ENCODE measurements around the gene TEDC1.

TEDC1 gene

DNA sequence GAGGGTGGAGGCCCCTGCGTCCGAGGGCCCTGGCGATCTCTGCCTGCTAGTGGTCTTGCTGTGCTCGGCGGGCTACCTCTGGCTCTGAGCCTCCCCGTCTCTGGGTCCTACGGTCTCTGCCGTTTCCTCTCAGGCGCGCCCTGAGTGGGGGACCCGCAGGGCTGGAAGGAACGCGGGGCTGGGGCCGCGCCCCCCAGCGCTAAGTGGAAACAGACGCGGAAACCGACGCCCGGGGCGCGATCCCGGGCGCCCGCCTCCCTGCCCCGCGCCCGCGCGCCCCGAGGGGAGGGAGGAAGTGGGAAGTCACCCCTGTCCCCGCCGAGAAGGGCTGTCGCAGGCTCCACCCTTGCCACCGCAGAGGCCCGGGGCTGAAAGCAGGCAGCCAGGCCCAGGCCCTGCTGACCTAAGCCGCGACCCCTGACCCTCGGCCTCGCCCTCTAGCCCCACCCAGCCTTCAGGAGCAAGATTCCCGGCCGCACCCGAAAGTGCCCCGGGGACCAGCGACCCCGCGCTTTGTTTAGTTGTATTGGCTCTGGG is 3.5 kb upstream of the TEDC1 start:
- H3K9me3 ChIP-seq, result no peaks in the 10 kb centered on the region
- H3K27me3 ChIP-seq, result peaks cover 65% of the 10 kb centered on the region
- H3K27ac ChIP-seq, result peak overlapping the region; percentile 5
- peaks cover 32 to 47% of the 10 kb centered on the region in 2 experiments for H3K4me1 ChIP-seq (ENCODE audit: control insufficient read depth in 1 of 2, insufficient read depth in 1 of 2, low read depth in 1 of 2, low read length in 1 of 2)
- peak overlapping the region; percentile 58 to 63 for H3K4me3 ChIP-seq (ENCODE audit: low read depth in 1 of 2, low read length in 1 of 2)
- TF ChIP-seq, protein P1, sequence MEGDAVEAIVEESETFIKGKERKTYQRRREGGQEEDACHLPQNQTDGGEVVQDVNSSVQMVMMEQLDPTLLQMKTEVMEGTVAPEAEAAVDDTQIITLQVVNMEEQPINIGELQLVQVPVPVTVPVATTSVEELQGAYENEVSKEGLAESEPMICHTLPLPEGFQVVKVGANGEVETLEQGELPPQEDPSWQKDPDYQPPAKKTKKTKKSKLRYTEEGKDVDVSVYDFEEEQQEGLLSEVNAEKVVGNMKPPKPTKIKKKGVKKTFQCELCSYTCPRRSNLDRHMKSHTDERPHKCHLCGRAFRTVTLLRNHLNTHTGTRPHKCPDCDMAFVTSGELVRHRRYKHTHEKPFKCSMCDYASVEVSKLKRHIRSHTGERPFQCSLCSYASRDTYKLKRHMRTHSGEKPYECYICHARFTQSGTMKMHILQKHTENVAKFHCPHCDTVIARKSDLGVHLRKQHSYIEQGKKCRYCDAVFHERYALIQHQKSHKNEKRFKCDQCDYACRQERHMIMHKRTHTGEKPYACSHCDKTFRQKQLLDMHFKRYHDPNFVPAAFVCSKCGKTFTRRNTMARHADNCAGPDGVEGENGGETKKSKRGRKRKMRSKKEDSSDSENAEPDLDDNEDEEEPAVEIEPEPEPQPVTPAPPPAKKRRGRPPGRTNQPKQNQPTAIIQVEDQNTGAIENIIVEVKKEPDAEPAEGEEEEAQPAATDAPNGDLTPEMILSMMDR (IDR thresholded peaks at IDR 0.05), result no peak
- H3K36me3 ChIP-seq, result no peaks in the 10 kb centered on the region

DNA sequence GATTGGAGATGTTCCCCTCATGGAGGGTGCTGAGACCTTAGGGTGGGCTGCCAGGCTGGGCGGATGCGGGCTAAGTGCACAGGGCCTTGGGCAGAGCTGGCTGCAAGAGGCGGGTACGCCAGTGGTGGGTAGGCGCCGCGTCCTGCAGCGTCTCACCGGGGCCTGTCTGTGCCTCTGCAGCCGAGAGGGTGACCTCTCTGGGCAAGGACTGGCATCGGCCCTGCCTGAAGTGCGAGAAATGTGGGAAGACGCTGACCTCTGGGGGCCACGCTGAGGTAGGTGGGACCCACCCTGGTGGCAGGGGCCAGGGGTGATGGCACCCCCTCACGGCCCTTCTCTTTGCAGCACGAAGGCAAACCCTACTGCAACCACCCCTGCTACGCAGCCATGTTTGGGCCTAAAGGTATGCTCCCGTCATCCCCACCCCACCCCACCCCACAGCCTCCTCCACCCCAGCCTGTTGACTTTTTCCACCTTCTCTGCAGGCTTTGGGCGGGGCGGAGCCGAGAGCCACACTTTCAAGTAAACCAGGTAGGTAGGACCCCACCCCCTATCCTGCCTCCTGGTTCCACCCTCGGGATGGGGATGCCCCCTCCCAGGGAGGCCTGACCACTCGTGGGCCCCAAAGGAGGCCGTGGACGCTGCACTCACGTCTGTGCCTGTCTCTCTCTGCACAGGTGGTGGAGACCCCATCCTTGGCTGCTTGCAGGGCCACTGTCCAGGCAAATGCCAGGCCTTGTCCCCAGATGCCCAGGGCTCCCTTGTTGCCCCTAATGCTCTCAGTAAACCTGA is 2.9 kb upstream of the TEDC1 start:
- Histone ChIP-seq H3K36me3 (no peaks in the 10 kb centered on the region), H3K9me3 (no peaks in the 10 kb centered on the region), H3K4me1 (ENCODE audit: control insufficient read depth in 1 of 2, insufficient read depth in 1 of 2, low read depth in 1 of 2, low read length in 1 of 2) (peaks cover 32 to 47% of the 10 kb centered on the region in 2 experiments), H3K4me3 (ENCODE audit: low read depth in 1 of 2, low read length in 1 of 2) (peak overlapping the region; percentile 58 to 63), H3K27me3 (peaks cover 58% of the 10 kb centered on the region), H3K27ac (peak overlapping the region; percentile 5)
- TF ChIP-seq, protein P1 (IDR thresholded peaks at IDR 0.05), result no peak

DNA sequence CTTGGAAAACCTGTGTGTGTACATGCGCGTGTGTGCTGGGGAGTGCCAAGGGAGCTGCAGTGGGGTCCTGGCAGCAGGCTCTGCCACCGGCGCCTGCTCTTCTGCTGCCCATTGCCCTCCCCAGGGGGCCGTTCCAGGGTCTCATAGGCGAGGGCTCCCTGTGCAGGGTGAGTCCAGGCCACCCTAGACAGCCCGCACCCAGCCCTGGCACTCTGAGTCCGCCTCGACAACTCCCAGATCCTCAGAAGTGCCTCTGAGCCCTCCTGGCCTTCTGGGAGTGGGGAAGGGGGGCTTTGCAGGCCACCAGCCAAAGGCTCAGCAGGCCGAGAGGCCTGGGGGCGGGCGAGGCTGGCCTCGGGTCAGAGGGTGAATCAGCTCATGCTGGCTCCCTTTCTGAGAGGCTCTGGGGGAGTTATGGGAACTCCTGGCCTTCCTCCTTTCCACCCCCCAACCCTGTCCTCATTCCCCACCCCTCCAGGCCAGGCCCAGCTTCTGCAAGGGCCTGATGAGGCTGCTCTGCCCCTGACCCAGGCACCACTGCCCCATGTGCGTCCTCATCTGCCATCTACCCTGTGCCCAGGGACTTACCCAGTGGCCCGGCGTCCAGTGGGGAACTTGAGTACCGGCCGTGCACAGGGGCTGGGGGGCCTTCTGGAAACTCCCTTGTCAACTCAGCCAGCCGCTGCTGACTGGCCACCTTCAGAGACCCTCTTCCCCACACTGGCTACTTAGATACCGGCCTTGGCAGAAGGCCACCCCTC is 2.1 kb upstream of the TEDC1 start:
- TF ChIP-seq, protein P1 (IDR thresholded peaks at IDR 0.05), result no peak
- H3K9me3 ChIP-seq, result no peaks in the 10 kb centered on the region
- peaks cover 32 to 47% of the 10 kb centered on the region in 2 experiments for H3K4me1 ChIP-seq (ENCODE audit: control insufficient read depth in 1 of 2, insufficient read depth in 1 of 2, low read depth in 1 of 2, low read length in 1 of 2)
- no peaks in the 10 kb centered on the region for H3K36me3 ChIP-seq
- H3K27ac ChIP-seq, result peak overlapping the region; percentile 96
- peak overlapping the region; percentile 81 to 97 for H3K4me3 ChIP-seq (ENCODE audit: low read depth in 1 of 2, low read length in 1 of 2)
- peaks cover 50% of the 10 kb centered on the region for H3K27me3 ChIP-seq

DNA sequence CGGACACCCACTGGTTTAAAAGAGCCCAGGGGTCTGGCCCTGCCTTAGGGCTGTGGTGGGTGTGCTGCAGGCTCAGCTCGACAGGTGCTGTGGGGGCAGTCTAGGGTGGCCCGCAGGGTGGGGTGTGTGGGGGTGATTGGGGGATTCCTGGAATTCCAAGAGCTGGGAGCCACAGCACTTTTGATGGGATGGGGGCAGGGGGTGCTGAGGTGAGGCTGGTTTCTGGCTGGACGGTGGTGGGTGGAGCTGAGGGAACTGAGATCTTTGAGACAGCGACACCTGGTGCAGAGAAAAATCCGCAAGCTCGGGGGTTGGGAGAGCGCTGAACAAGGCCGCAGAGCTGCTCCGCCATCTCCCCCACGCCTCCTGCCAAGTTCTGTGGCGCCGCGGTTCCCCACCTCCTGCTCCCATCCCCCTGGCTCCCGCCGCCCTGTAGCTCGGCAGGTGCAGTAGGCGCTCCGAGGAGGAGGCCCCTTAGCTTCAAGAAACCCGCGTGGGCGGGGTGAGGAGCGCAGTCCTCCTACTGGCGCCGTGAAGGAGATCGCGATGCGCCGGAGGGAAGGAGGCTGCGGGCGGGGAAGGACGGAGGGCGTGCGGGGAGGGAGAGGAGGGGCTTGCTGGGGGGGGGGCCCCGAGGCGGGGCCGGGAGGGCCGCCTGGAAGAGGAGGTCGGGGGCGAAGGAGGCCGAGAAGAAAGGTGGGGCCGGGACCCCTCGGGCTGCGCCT is 1.3 kb upstream of the TEDC1 start:
- Histone ChIP-seq H3K27ac (peak overlapping the region; percentile 96), H3K9me3 (no peaks in the 10 kb centered on the region), H3K4me3 (ENCODE audit: low read depth in 1 of 2, low read length in 1 of 2) (peak overlapping the region; percentile 81 to 97), H3K4me1 (ENCODE audit: control insufficient read depth in 1 of 2, insufficient read depth in 1 of 2, low read depth in 1 of 2, low read length in 1 of 2) (peaks cover 32 to 47% of the 10 kb centered on the region in 2 experiments), H3K27me3 (peaks cover 43% of the 10 kb centered on the region), H3K36me3 (no peaks in the 10 kb centered on the region)
- TF ChIP-seq, protein P1 (IDR thresholded peaks at IDR 0.05), result peak; percentile 46

DNA sequence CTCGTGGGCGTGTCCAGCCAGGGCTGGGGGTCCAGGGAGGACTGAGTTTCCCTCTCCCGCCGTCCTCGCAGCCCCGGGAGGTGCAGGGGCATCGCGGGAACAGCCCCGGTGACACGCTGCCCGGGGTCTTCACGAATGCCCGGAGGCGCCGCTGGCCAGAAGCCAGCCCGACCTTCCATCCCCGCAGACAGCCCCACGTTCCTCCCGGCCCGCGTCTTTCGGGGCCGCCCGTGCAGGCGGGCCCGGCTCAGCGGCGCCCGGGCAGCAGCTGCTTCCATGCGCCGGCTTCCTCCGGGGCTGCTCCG is 827 bp upstream of the TEDC1 start:
- Histone ChIP-seq H3K9me3 (no peaks in the 10 kb centered on the region), H3K36me3 (no peaks in the 10 kb centered on the region), H3K4me1 (ENCODE audit: control insufficient read depth in 1 of 2, insufficient read depth in 1 of 2, low read depth in 1 of 2, low read length in 1 of 2) (peaks cover 32 to 47% of the 10 kb centered on the region in 2 experiments), H3K27me3 (peaks cover 38% of the 10 kb centered on the region), H3K27ac (peak overlapping the region; percentile 96), H3K4me3 (ENCODE audit: low read depth in 1 of 2, low read length in 1 of 2) (peak overlapping the region; percentile 81 to 97)
- TF ChIP-seq, protein P1 (IDR thresholded peaks at IDR 0.05), result no peak
